Measurements from ENCODE around the gene EPM2A.

GRCh38 chr6:145670311-145670710, 65.0 kb downstream of the EPM2A start:
- TF ChIP-seq POLR2A (IDR thresholded peaks at IDR 0.05; ENCODE audit: low read depth, low read length) (no peak), TAF1 (IDR thresholded peaks at IDR 0.05; ENCODE audit: low read depth, low read length) (no peak), POLR2AphosphoS5 (IDR thresholded peaks at IDR 0.05; ENCODE audit: low read depth, low read length) (no peak)

Measured in GM12891 (cell line).